ENCODE data around the gene ZBTB49. TPM values are rescaled to one million over a fixed set of nuclear protein-coding genes. Genes with fewer than 3 reads are reported as not detected.

The ZBTB49 gene
- total and polyA plus RNA-seq, 2 of the 13 experiments (the other 11 are each of a cell fraction or from before 2014, with no cell fraction given), result 3.3 to 4.3 TPM

- TF ChIP-seq GFI1 (CRISPR knock-in tag; IDR thresholded peaks at IDR 0.05; ENCODE audit: borderline replicate concordance), result no peak
- TF ChIP-seq MIXL1 (CRISPR knock-in tag; IDR thresholded peaks at IDR 0.05), result no peak
- TF ChIP-seq SMARCC2 (IDR thresholded peaks at IDR 0.05), result no peak
- TF ChIP-seq CC2D1A (CRISPR knock-in tag; IDR thresholded peaks at IDR 0.05), result no peak
- TF ChIP-seq ZSCAN9 (CRISPR knock-in tag; IDR thresholded peaks at IDR 0.05; ENCODE audit: borderline replicate concordance), result no peak
- no peak; the same call in 1 of the 2 replicates for TF ChIP-seq ZNF12 (CRISPR knock-in tag; IDR thresholded peaks at IDR 0.05)
- peak; percentile 55; the same call in 1 of the 2 replicates for TF ChIP-seq REPIN1 (CRISPR knock-in tag; IDR thresholded peaks at IDR 0.05; ENCODE audit: borderline replicate concordance, low read depth)
- no peak for TF ChIP-seq POLR2AphosphoS2 (IDR thresholded peaks at IDR 0.05; ENCODE audit: low read depth, low read length)
- TF ChIP-seq ZBTB3 (CRISPR knock-in tag; IDR thresholded peaks at IDR 0.05; ENCODE audit: borderline replicate concordance, low read depth), result no peak
- no peak for TF ChIP-seq DMTF1 (CRISPR knock-in tag; IDR thresholded peaks at IDR 0.05)
- TF ChIP-seq, protein P1, sequence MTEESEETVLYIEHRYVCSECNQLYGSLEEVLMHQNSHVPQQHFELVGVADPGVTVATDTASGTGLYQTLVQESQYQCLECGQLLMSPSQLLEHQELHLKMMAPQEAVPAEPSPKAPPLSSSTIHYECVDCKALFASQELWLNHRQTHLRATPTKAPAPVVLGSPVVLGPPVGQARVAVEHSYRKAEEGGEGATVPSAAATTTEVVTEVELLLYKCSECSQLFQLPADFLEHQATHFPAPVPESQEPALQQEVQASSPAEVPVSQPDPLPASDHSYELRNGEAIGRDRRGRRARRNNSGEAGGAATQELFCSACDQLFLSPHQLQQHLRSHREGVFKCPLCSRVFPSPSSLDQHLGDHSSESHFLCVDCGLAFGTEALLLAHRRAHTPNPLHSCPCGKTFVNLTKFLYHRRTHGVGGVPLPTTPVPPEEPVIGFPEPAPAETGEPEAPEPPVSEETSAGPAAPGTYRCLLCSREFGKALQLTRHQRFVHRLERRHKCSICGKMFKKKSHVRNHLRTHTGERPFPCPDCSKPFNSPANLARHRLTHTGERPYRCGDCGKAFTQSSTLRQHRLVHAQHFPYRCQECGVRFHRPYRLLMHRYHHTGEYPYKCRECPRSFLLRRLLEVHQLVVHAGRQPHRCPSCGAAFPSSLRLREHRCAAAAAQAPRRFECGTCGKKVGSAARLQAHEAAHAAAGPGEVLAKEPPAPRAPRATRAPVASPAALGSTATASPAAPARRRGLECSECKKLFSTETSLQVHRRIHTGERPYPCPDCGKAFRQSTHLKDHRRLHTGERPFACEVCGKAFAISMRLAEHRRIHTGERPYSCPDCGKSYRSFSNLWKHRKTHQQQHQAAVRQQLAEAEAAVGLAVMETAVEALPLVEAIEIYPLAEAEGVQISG (CRISPR knock-in tag; IDR thresholded peaks at IDR 0.05), result no peak
- TF ChIP-seq ISL2 (CRISPR knock-in tag; IDR thresholded peaks at IDR 0.05), result no peak; the same call in 1 of the 2 replicates
- no peak for TF ChIP-seq SP4 (CRISPR knock-in tag; IDR thresholded peaks at IDR 0.05)
- no peak for TF ChIP-seq ZFP36L2 (CRISPR knock-in tag; IDR thresholded peaks at IDR 0.05)
- peak; percentile 65; the same call in 1 of the 2 replicates for TF ChIP-seq KAT2B (IDR thresholded peaks at IDR 0.05; ENCODE audit: borderline replicate concordance, low read depth, low read length)
- no peak for TF ChIP-seq ZSCAN22 (CRISPR knock-in tag; IDR thresholded peaks at IDR 0.05)
- TF ChIP-seq RAD21 (CRISPR knock-in tag; IDR thresholded peaks at IDR 0.05), result peak; percentile 61
- TF ChIP-seq RBAK (CRISPR knock-in tag; IDR thresholded peaks at IDR 0.05), result no peak
- no peak for TF ChIP-seq MXD4 (CRISPR knock-in tag; IDR thresholded peaks at IDR 0.05)
- TF ChIP-seq, protein P2, sequence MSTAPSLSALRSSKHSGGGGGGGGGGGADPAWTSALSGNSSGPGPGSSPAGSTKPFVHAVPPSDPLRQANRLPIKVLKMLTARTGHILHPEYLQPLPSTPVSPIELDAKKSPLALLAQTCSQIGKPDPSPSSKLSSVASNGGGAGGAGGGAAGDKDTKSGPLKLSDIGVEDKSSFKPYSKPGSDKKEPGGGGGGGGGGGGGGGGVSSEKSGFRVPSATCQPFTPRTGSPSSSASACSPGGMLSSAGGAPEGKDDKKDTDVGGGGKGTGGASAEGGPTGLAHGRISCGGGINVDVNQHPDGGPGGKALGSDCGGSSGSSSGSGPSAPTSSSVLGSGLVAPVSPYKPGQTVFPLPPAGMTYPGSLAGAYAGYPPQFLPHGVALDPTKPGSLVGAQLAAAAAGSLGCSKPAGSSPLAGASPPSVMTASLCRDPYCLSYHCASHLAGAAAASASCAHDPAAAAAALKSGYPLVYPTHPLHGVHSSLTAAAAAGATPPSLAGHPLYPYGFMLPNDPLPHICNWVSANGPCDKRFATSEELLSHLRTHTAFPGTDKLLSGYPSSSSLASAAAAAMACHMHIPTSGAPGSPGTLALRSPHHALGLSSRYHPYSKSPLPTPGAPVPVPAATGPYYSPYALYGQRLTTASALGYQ (CRISPR knock-in tag; IDR thresholded peaks at IDR 0.05), result no peak
- no peak for TF ChIP-seq ZSCAN29 (CRISPR knock-in tag; conservative IDR thresholded peaks at IDR 0.05)
- TF ChIP-seq SKIL (CRISPR knock-in tag; IDR thresholded peaks at IDR 0.05; ENCODE audit: borderline replicate concordance), result no peak
- no peak for TF ChIP-seq ZNF674 (CRISPR knock-in tag; IDR thresholded peaks at IDR 0.05; ENCODE audit: low read depth)
Observed at GRCh38 chr4:4260185-4260751, 29.8 kb upstream of the ZBTB49 start (continued).
